Measurements from ENCODE around the gene ESRRB.

The ESRRB gene

GRCh38 chr14:76412501-76412900, 36.6 kb downstream of the ESRRB start:
- Mint-ChIP-seq H3K27me3 (peaks cover 31% of the 10 kb centered on the region), H3K4me1 (peaks cover 4% of the 10 kb centered on the region), H3K36me3 (ENCODE audit: low read depth) (no peaks in the 10 kb centered on the region), H3K9me3 (no peaks in the 10 kb centered on the region), H3K27ac (no peak overlapping the region), H3K4me3 (no peak overlapping the region)
- DNase-seq (no peak), ATAC-seq (no peak)

GRCh38 chr14:76413106-76413961, 37.4 kb downstream of the ESRRB start:
- DNase-seq = no peak
- peaks cover 4% of the 10 kb centered on the region for H3K4me1 Mint-ChIP-seq
- H3K36me3 Mint-ChIP-seq (ENCODE audit: low read depth) = no peaks in the 10 kb centered on the region
- no peaks in the 10 kb centered on the region for H3K9me3 Mint-ChIP-seq
- H3K27ac Mint-ChIP-seq = no peak overlapping the region
- ATAC-seq = no peak
- no peak overlapping the region for H3K4me3 Mint-ChIP-seq
- H3K27me3 Mint-ChIP-seq = peaks cover 32% of the 10 kb centered on the region

DNA sequence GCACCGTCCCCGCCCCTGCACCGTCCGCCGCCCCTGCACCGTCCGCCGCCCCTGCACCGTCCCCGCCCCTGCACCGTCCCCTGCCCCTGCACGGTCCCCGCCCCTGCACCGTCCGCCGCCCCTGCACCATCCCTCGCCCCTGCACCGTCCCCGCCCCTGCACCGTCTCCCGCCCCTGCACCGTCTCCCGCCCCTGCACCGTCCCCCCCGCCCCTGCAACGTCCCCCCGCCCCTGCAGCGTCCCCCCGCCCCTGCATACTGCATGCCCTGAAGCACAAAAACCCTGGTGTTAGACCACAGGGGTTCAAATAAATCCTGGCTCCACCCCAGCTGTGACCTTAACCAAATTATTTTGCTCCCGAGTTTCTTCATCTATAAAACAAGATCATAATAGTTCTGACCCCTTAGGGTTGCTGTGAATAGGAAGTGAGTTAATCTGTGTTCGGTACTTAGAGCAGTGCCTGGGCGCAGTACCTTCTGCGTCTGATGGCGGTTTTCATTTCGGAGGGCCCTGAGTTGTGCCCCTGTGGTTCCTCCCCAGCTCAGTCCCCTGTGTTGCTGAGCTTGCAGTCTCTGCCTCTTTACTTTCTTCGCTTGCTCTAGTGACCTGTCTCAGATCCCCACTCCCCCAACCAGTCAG, 38.1 kb downstream of the ESRRB start:
- Mint-ChIP-seq H3K36me3 (ENCODE audit: low read depth) (no peaks in the 10 kb centered on the region), H3K4me3 (no peak overlapping the region), H3K27me3 (peaks cover 36% of the 10 kb centered on the region), H3K27ac (no peak overlapping the region), H3K9me3 (no peaks in the 10 kb centered on the region), H3K4me1 (peaks cover 4% of the 10 kb centered on the region)
- ATAC-seq = no peak
- no peak for DNase-seq

DNA sequence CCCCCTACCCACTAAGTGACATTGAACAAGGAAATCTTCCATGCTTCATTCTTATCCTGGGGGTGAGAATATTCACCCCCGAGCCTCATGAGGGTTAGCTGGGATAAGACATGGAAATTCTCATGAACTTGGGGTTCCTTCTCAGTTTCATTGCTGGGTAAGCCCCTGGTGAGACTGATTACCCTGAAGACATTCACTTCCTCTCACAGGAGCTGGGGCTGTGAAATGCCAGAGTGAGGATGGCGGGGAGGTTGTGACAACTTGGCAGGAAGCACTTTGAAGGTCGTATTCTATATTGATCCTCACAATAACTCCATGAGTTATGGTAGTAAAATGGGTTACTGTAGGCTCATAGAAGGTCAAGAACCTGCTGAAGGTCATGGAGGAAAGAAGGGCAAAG, 43.5 kb downstream of the ESRRB start:
- Mint-ChIP-seq H3K9me3 (no peaks in the 10 kb centered on the region), H3K27me3 (peaks cover 19% of the 10 kb centered on the region), H3K27ac (no peak overlapping the region), H3K4me3 (no peak overlapping the region), H3K4me1 (peaks cover under 1% of the 10 kb centered on the region), H3K36me3 (ENCODE audit: low read depth) (no peaks in the 10 kb centered on the region)
- DNase-seq (no peak), ATAC-seq (no peak)

DNA sequence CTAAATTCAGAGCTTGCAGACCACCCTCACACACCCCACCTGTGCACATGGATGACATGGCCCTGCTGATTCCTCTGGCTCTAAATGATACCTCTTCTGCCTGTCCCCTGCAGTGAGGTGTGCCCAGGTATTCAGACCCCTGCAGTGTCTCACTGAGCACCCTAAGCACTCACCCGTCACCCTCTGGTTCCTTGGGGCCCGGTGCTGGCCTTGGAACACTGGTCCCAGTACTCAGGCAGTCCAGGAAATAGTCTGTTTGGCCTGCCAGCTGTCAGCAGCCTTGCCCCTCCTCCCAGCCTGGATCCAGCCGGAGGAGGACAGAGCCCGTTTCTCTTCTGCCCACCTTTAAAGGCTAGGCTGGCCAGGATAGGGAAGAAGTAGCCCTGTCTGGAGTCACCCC, 44.9 kb downstream of the ESRRB start:
- Mint-ChIP-seq H3K36me3 (ENCODE audit: low read depth) (no peaks in the 10 kb centered on the region), H3K27me3 (peaks cover 11% of the 10 kb centered on the region)

GRCh38 chr14:76421662-76422061, 45.7 kb downstream of the ESRRB start:
- Mint-ChIP-seq H3K4me3 (no peak overlapping the region), H3K36me3 (ENCODE audit: low read depth) (no peaks in the 10 kb centered on the region), H3K27ac (no peak overlapping the region), H3K4me1 (no peaks in the 10 kb centered on the region), H3K27me3 (peaks cover 8% of the 10 kb centered on the region), H3K9me3 (no peaks in the 10 kb centered on the region)
- ATAC-seq = no peak
- DNase-seq = no peak

More for the DNA sequence above, 44.9 kb downstream of the ESRRB start:
- no peak for ATAC-seq
- DNase-seq = no peak
- Mint-ChIP-seq H3K4me3 (no peak overlapping the region), H3K27ac (no peak overlapping the region), H3K9me3 (no peaks in the 10 kb centered on the region), H3K4me1 (no peaks in the 10 kb centered on the region)

DNA sequence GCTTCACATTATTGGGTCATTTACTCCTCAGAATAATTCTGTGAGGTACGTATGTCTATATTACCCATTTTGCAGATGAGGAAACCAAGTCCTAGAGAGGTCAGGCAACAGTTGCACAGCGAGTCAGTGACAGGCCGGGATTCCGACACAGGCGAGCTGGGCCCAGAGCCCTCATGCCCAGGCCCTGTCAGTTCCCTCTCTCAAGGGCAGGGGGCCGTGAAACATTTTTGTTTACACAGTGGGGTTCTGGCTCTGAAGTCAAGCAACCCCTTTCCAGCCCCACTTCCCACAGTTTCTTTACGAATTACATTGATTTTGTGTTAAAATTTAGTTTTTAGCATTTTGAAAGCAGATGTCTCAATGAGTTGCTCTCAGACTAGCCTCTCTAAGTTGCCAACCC, 46.7 kb downstream of the ESRRB start:
- no peak overlapping the region for H3K4me3 Mint-ChIP-seq
- peaks cover 4% of the 10 kb centered on the region for H3K27me3 Mint-ChIP-seq
- H3K36me3 Mint-ChIP-seq (ENCODE audit: low read depth) = no peaks in the 10 kb centered on the region
- H3K27ac Mint-ChIP-seq = no peak overlapping the region
- no peaks in the 10 kb centered on the region for H3K9me3 Mint-ChIP-seq
- DNase-seq (no peak), ATAC-seq (no peak)
- no peaks in the 10 kb centered on the region for H3K4me1 Mint-ChIP-seq

DNA sequence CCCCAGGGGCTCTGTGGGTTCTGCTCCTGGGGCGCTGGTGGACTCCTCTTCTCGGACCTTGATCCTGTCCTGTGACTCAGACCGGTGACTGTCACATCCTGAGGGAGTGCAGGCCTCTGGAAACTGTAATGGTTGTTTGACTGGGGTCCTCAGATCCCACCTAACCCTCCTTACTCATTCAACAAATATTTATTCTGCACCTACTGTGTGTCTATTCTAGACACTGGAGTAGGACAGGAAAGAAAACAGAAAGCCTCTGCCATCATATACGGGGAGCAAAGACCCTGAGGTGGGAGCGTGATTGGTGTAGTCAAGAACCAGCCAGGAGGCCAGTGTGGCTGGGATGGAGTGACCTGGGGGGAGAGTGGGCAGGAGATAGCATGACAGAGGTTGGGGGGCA, 47.6 kb downstream of the ESRRB start:
- ATAC-seq = no peak
- no peak for DNase-seq
- Mint-ChIP-seq H3K36me3 (ENCODE audit: low read depth) (no peaks in the 10 kb centered on the region), H3K4me1 (no peaks in the 10 kb centered on the region), H3K27me3 (peaks cover 4% of the 10 kb centered on the region), H3K4me3 (no peak overlapping the region), H3K9me3 (no peaks in the 10 kb centered on the region), H3K27ac (no peak overlapping the region)

DNA sequence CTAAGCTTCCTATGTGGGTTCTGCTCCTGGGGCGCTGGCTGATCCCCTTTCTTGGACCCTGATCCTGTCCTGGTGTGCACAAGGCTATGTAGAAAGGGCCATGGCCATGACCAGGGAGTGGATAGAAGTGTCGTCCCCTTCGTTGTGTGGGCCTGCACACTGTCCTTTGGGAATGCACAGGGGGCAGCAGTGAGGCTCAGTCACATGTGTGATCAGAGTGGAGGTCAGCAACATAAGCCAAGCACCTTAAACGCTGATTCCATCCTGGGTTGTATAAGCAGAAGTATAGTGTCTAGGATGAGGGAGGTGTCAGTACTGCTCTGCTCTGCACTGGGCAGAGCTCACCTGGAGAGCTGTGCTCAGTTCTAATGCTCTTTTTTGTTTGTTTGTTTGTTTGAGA, 48.4 kb downstream of the ESRRB start:
- no peaks in the 10 kb centered on the region for H3K9me3 Mint-ChIP-seq
- ATAC-seq = no peak
- H3K27me3 Mint-ChIP-seq = no peaks in the 10 kb centered on the region
- H3K4me1 Mint-ChIP-seq = no peaks in the 10 kb centered on the region
- H3K27ac Mint-ChIP-seq = no peak overlapping the region
- no peak for DNase-seq
- no peak overlapping the region for H3K4me3 Mint-ChIP-seq
- H3K36me3 Mint-ChIP-seq (ENCODE audit: low read depth) = no peaks in the 10 kb centered on the region

- DNase-seq (no peak), ATAC-seq (no peak)
- H3K4me1 Mint-ChIP-seq = no peaks in the 10 kb centered on the region
- H3K27ac Mint-ChIP-seq = no peak overlapping the region
- H3K27me3 Mint-ChIP-seq = no peaks in the 10 kb centered on the region
- no peaks in the 10 kb centered on the region for H3K36me3 Mint-ChIP-seq (ENCODE audit: low read depth)
- H3K4me3 Mint-ChIP-seq = no peak overlapping the region
- no peaks in the 10 kb centered on the region for H3K9me3 Mint-ChIP-seq
These were observed 50.3 kb downstream of the ESRRB start for GRCh38 chr14:76426161-76426696.

DNA sequence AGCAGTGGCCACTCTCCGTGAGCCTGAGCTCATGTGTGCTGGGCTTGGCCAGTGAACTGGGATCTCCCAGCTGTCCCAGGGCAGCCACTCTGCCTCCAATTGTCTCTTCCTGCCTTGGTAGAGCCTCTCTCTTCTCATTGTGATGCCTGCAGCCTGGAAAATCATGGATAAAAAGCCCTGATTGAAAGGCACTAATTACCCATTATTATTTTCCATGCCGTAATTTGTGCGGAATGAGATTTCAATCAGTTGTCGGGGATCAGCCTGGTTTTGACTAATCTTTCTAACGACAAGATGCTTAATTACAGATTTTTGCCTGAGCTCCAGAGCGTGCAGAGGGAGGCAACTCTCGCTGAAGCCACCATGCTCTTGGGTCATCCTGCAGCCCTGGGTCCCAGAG, 52.7 kb downstream of the ESRRB start:
- Mint-ChIP-seq H3K27ac (no peak overlapping the region), H3K36me3 (ENCODE audit: low read depth) (no peaks in the 10 kb centered on the region), H3K27me3 (peaks cover under 1% of the 10 kb centered on the region), H3K9me3 (no peaks in the 10 kb centered on the region), H3K4me3 (no peak overlapping the region), H3K4me1 (no peaks in the 10 kb centered on the region)
- no peak for DNase-seq
- no peak for ATAC-seq

DNA sequence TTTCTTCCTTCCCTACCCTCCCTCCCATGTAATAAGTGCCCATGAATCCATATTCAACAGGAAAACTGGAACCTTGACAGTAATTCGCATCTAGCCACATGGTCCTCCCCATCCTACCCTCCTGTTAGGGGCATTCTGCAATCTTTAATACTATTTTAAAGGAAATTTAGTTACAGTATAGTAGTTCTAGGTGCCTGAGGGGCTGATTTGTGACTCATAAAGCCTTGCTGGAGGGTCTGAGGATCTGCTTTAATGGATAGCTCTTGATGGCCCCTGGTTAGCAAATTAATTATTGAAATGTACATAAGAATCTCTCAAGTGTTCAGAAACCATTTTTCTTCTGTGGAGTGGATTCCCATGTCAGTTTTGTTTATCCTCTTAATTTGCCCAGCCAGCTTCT, 54.1 kb downstream of the ESRRB start:
- H3K4me3 Mint-ChIP-seq = no peak overlapping the region
- ATAC-seq = no peak
- DNase-seq = no peak
- H3K9me3 Mint-ChIP-seq = no peaks in the 10 kb centered on the region
- no peaks in the 10 kb centered on the region for H3K4me1 Mint-ChIP-seq
- no peak overlapping the region for H3K27ac Mint-ChIP-seq
- peaks cover 3% of the 10 kb centered on the region for H3K27me3 Mint-ChIP-seq
- H3K36me3 Mint-ChIP-seq (ENCODE audit: low read depth) = no peaks in the 10 kb centered on the region

DNA sequence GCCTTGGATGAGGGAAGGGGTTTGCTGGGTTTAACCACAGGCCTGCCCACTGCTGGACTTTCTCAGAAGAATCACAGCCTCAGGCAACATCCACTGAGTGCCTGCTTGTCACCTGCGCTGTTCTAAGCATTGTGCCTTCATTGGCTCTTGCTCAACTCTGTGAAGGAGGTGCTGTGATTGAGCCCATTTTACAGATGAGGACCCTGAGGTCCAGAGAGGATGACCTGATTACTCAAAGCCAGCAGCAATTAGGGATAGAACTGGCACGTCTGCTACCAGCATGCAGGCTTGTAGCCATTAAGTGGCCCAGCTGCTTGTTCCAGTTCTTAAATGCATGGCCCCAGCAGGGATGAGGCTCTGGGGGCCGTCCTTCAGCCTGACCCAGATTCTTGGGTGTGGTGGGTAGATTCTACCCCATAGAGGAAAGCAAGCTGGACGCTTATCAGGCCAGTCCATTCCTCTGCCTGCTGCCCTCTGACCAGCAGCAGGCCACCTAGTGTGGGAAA, 54.6 kb downstream of the ESRRB start:
- Mint-ChIP-seq H3K9me3 (no peaks in the 10 kb centered on the region), H3K36me3 (ENCODE audit: low read depth) (no peaks in the 10 kb centered on the region), H3K27me3 (peaks cover 3% of the 10 kb centered on the region), H3K4me3 (no peak overlapping the region), H3K27ac (no peak overlapping the region), H3K4me1 (no peaks in the 10 kb centered on the region)
- ATAC-seq (no peak), DNase-seq (no peak)

DNA sequence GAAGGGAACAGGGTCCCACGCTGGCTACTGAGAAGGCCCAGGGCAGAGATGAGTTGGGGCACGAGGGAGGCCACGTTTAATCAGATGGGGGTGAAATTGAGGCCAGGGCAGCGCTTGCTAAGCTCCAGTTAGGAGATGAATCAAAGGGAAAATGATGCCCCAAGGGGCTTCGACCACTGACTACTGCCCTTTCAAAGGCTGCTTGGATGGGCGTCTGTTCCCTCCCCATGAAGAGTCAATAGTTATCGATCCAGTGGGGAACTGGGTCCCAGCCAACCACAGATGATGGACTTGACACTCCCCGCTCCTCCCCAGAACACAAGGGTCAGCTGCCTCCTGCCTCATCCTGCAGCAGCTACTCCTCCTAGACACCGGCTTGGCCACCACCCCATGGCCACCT, 55.6 kb downstream of the ESRRB start:
- Mint-ChIP-seq H3K27me3 (peaks cover 3% of the 10 kb centered on the region), H3K4me3 (no peak overlapping the region), H3K9me3 (no peaks in the 10 kb centered on the region), H3K36me3 (ENCODE audit: low read depth) (no peaks in the 10 kb centered on the region), H3K4me1 (no peaks in the 10 kb centered on the region), H3K27ac (no peak overlapping the region)
- ATAC-seq (no peak), DNase-seq (no peak)

Data from activated naive CD8-positive, alpha-beta T cell treated with anti-CD3 and anti-CD28 coated beads, Interleukin-2, amount 50 U/mL, for 24 hours (primary cell).